ENCODE results near the gene ZNF181.

The ZNF181 gene

GRCh38 chr19:34787059-34787824, 53.2 kb downstream of the ZNF181 start (continued):
- TF ChIP-seq CSDC2 (CRISPR knock-in tag; IDR thresholded peaks at IDR 0.05) (no peak), OSR1 (CRISPR knock-in tag; IDR thresholded peaks at IDR 0.05) (no peak)

GRCh38 chr19:34788074-34788473, 54.0 kb downstream of the ZNF181 start:
- ATAC-seq: no peak
- TF ChIP-seq BACH2 (CRISPR knock-in tag; IDR thresholded peaks at IDR 0.05; ENCODE audit: borderline replicate concordance) (no peak), PATZ1 (CRISPR knock-in tag; IDR thresholded peaks at IDR 0.05; ENCODE audit: borderline replicate concordance) (no peak), SNAI2 (CRISPR knock-in tag; IDR thresholded peaks at IDR 0.05) (no peak), TSHZ2 (CRISPR knock-in tag; IDR thresholded peaks at IDR 0.05) (no peak), ISL1 (CRISPR knock-in tag; IDR thresholded peaks at IDR 0.05) (no peak), ZC3H10 (CRISPR knock-in tag; IDR thresholded peaks at IDR 0.05) (no peak), GLIS3 (CRISPR knock-in tag; IDR thresholded peaks at IDR 0.05) (no peak), CSRNP3 (CRISPR knock-in tag; IDR thresholded peaks at IDR 0.05) (no peak), ARNTL (CRISPR knock-in tag; IDR thresholded peaks at IDR 0.05; ENCODE audit: borderline replicate concordance, low read depth) (no peak), RARB (CRISPR knock-in tag; IDR thresholded peaks at IDR 0.05) (no peak), ZFP3 (CRISPR knock-in tag; IDR thresholded peaks at IDR 0.05) (no peak), ZNF565 (CRISPR knock-in tag; conservative IDR thresholded peaks at IDR 0.05; ENCODE audit: low read depth) (no peak), ZFP30 (CRISPR knock-in tag; IDR thresholded peaks at IDR 0.05) (no peak), ESRRG (CRISPR knock-in tag; IDR thresholded peaks at IDR 0.05) (no peak)

GRCh38 chr19:34793565-34793964, 59.5 kb downstream of the ZNF181 start:
- no peak for ATAC-seq
- TF ChIP-seq ESRRG (CRISPR knock-in tag; IDR thresholded peaks at IDR 0.05): no peak
- TF ChIP-seq RARB (CRISPR knock-in tag; IDR thresholded peaks at IDR 0.05): no peak
- TF ChIP-seq TCF4 (CRISPR knock-in tag; IDR thresholded peaks at IDR 0.05; ENCODE audit: borderline replicate concordance): no peak
- no peak for TF ChIP-seq OSR1 (CRISPR knock-in tag; IDR thresholded peaks at IDR 0.05)
- TF ChIP-seq ZFP30 (CRISPR knock-in tag; IDR thresholded peaks at IDR 0.05): no peak

GRCh38 chr19:34794066-34794960, 60.3 kb downstream of the ZNF181 start:
- ATAC-seq: no peak
- TF ChIP-seq ARNTL (CRISPR knock-in tag; IDR thresholded peaks at IDR 0.05; ENCODE audit: borderline replicate concordance, low read depth) (no peak), TCF4 (CRISPR knock-in tag; IDR thresholded peaks at IDR 0.05; ENCODE audit: borderline replicate concordance) (no peak), ZNF565 (CRISPR knock-in tag; conservative IDR thresholded peaks at IDR 0.05; ENCODE audit: low read depth) (no peak), PPARA (CRISPR knock-in tag; IDR thresholded peaks at IDR 0.05; ENCODE audit: borderline replicate concordance) (no peak)
